ENCODE measurements around the gene ERICH3.

The ERICH3 gene

GRCh38 chr1:74523873-74524480 lies 149.6 kb downstream of the ERICH3 start:
- no peak for DNase-seq (ENCODE audit: low read depth, low spot score)
- no peak overlapping the region for H3K27ac ChIP-seq

GRCh38 chr1:74522148-74522547 lies 151.4 kb downstream of the ERICH3 start:
- DNase-seq (ENCODE audit: low read depth, low spot score): no peak
- H3K27ac ChIP-seq: no peak overlapping the region

Data from epithelial cell of prostate (primary cell).